Myocyte (in vitro differentiated cells): ENCODE measurements around the gene COL6A3. TPM values are rescaled to one million over a fixed set of nuclear protein-coding genes. Genes with fewer than 3 reads are reported as not detected.
"Not testable (repeated sequence)": the region's sequence is repeated elsewhere in the genome, so short reads cannot be mapped to it uniquely, and the experiment has no call there.

ENCODE experiments used
- DNase-seq: peaks from one replicate; pipeline ENCODE4 v3.0.0-alpha.2; 2012; ENCODE audit warnings: low read depth
- total RNA-seq: library from RNA; depleted of rRNA; stranded (reverse); fragments of >200 nt; gene quantifications from 2 replicates; pipeline ENCODE4 v1.2.3, GENCODE V29; 2014

The COL6A3 gene
- total RNA-seq, 1 donor from 2014 or later = 9.1 TPM

GRCh38 chr2:237319086-237319820, 94.7 kb downstream of the COL6A3 start:
- DNase-seq = no peak

DNA sequence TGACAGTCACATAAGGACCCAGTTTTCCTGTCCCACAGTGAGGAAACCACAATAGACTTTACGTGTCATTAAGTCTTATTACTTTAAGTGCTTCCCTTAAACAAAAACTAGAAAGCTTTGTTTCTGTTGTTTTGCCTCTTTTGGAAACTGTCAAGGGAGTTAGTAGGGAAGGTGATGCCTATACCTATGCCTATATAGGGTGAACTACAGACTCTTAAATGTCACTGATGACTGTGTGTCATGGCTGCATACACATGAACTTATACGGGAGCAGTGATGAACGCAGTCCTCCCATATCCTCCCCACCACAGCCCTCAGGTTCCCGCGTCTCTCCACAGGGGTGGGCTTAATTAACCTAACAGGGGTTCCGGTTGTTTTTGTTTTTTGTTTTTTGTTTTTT, 97.6 kb downstream of the COL6A3 start:
- no peak for DNase-seq

DNA sequence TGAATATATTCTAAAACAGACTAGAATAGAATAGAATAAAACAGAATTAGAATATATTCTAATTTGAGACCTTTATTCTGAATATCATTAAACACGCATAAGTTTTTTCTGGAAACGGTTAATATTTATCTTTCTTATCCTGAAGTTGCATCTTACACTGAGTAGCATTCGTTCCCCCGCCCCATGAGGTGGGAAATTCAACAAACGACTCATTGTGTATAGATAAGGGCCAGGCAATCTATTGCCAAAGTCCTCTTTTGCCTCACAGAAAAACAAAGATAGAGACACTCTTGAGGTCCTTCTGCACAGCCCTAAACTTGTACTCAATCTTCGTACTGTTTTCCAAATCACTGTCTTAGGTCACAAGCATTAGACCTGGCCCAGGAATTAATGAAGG, 98.1 kb downstream of the COL6A3 start:
- no peak for DNase-seq

- peak; percentile 98 for DNase-seq
Measured at GRCh38 chr2:237315170-237315828, 98.7 kb downstream of the COL6A3 start.

- DNase-seq = no peak
Measured at GRCh38 chr2:237314681-237315080, 99.3 kb downstream of the COL6A3 start.

DNA sequence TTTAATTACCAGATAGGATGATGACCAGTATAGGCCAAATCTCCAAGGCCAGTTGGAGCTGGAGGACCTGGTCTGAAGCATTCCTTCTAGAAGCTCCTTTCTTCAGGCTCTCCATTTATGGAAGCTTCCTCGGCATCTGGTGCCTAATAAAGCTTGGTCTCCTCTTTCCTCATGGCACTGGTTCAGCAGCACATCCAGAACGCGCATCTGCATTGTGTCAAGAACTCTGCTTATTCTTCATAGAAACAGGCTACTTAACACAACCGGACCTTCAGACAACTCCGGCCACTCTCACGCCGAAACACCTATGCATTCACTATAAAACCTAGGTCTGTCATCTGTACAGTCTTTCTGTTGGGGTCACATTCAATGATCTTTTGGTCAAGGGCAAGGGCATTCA, 99.8 kb downstream of the COL6A3 start:
- no peak for DNase-seq

- DNase-seq = no peak
Measured at GRCh38 chr2:237312021-237312755, 101.8 kb downstream of the COL6A3 start.

GRCh38 chr2:237310515-237311114, 103.3 kb downstream of the COL6A3 start:
- no peak for DNase-seq

DNA sequence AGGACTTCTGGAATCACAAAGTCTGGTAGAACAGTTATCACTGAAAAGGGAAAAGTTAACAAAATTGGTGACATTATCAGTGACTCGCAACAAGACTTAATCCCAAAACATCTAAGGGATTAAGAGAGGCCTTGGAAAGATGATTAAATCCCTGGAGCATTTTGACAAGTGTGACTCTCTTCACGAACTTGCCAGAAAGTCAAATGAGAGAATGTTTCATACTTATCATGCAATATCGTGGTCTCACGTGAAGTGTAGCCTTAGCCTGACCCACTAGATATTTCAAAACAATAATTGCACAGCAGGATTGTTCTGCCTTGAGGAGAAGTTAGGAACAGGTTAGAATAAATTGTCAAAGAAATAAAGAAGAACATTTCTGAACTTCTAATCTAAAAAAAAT, 104.5 kb downstream of the COL6A3 start:
- DNase-seq = peak; percentile 79

DNA sequence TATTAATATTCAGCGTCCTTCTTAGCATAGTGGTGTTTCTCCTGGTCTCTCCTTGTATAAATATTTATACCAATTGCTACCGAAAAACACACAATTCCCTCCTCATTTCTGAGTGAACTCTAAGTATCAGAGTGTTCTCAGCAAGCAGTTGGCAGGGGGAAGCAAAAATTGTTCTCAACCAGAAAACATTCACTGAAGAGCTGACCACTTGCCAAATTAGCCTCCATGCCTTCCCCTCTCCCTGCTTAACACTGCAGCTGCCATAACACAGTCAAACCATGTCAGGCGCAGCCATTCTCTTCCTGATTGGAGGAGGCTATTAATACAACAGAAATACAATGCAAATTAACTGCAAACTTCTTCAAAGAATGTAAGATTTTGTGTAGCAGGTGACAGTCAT, 105.0 kb downstream of the COL6A3 start:
- peak; percentile 89 for DNase-seq

DNA sequence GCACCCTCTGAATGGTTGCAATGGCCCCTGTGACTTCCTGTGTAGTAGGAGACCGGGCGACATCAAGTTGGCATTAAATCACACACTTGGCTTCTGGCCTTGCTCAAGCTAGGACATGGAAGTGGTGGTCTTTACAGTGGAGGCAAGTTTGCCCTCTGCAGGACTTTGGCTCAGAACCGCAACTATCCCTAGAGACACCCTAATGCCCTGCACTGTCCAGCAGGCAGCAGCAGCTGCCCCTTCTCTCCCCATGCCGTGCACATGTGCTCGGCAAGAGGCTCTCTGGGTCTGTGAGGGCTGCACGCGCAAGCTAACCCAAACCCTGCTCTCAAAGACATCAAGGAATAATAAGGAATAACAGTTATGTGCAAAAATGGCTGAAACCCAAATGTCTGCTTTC, 106.5 kb downstream of the COL6A3 start:
- DNase-seq = no peak

DNA sequence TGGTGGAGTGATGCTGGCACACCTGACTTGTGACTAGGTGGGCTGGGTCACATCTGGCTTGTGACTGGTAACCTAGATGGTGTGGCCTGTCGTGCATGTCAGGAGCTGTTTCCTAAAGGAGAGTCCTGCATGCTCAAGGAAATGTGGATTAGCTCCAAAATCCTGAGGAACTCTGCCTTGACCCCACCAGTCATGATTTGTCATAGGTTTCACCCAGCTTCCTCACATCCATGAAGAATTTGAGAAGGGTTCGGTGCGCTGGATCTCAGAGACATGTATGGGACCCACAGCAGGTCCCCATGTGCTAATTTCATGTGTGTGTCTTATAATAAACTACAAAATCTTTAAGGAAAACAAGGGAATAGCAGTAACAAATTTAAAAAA, 107.2 kb downstream of the COL6A3 start:
- no peak for DNase-seq

DNA sequence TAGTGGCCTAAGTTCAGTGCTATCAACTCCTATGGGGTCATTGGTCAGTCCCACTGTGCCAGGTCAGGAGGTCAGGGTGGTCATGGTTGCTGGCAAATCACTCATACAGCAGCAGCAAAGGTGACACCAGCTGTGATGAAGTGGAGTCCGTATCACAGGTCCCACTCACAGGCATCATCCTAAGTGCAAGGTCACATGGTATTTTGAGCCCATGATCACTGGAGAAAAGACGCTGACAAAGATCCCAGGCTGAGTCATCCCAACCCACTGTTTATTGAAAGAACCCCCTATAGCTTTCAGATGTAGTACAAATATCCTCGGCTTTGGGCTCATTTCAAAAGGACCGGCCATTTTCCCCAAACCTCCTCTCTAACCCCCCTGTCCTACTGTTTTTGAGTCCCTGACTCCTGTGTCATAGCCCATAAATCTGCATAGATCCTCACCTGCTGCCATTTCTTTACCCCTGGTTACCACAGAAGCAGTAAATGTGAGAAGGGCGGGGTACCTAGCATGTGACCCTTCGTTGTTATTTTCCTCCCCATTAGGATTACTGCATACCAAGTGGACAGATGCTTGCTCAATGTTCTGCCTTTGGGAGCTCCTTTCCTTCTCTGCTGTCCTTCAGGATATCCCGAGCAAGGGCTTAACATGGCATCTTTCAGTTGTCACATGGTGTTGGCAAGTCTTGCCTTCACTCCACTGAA, 107.7 kb downstream of the COL6A3 start:
- peak; percentile 70 for DNase-seq

DNA sequence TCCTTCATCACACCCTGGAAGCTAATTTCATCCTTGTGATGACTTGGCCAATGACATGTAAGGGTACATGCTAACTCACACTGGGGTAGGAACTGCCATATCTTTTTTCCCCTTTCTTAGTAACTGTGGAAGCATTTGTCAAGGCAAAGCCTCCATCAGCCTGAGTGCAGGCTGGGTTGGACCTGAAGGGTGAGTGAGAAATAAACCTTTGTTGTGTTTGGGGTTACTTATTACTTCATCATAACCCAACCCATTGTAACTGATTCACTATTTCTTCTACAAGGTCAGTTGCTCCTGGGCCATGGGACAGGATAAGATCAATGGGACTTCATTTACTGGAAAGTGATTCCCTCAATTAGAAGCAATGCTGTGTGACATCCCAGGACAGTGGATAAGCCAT, 108.4 kb downstream of the COL6A3 start:
- no peak for DNase-seq

DNA sequence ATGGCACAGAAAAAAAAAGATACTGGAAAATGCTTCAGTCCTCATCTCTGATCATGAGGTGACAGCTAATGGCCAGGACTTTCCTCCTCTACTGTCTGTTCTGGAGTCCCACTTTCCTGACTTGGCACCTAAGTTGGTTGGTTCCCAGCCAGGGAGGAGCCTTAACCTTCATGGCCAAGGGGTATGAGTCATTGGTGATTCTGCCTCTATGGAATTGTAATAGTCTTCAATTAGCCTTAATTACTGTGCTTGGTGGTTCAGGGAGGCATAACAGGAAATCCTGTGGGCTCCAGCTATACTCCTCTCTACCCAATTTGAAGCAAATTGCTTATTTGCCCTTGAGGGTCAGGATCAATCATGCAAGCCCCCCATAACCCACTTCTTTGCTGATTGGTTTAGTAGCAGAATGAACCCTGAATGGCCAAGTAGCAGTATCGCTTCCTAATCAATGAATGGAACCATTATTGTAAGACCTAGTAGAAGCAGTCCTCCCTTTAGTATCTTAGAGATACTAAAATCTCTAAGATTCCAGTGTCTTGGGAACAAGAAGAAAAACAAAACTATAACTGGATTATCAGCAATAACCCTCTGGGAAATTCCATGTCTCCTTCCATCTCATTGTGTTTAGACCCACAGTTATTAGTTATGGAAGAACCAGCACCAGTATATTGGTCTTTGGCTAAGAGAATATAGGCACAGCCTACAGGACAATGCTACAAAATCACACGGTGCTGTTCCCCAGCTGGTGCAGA, 109.0 kb downstream of the COL6A3 start:
- peak; percentile 88 for DNase-seq

DNA sequence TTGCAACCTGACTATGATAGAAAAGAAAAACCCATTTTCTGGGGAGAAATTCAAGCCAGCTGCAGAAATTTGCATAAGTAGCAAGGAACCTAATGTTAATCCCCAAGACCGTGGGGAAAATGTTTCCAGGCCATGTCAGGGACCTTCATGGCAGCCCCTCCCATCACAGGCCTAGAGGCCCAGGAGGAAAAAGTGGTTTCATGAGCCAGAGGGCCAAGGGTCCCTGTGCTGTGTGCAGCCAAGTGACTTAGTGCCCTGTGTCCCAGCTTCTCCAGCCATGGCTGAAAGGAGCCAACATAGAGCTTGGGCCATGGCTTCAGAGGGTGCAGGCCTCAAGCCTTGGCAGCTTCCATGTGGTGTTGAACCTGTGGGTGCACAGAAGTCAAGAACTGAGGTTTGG, 110.7 kb downstream of the COL6A3 start:
- not testable (repeated sequence) for DNase-seq

- no peak for DNase-seq
Measured at GRCh38 chr2:237301595-237301994, 112.4 kb downstream of the COL6A3 start.

DNA sequence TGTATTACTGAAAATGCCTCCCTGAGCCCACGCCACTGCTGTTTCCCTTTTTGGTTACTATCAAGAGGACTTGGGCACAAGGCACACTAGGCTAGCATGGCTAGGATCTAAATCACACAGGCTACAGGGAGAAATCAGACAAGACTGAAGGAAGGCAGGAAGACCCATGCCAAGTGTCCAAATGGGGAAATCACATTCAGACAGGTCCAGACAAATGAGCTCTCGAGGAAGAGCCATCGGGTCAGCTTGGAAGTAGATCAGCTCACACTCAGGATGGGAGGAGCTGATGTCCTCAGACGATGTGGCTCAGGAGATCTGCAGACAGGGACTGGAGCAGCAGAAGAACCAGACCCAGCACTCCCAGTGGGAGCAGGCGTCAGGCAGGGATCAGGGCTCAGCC, 113.2 kb downstream of the COL6A3 start:
- no peak for DNase-seq

DNA sequence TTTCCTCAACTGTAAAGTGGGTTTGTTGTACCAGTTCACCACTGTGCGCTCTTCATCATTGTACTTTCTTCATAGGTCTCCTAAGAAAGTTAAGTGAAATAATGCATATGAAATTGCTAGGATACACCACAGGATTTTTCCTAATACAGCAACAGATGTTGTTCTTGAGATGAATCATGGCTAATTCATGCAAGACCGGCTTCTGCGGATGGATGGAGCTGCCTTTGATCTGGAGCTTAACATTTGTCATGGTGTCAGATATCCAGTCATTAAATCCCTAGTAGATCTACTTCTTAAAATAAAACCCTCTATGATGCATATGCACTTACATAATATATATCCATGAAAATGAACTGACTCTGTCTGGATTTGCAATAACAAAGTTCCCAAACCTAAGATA, 114.1 kb downstream of the COL6A3 start:
- peak; percentile 94 for DNase-seq
